DOHH2 (cell line): Measurements from ENCODE around the gene ITLN2.
A peak's percentile ranks its signal among the peaks of the same experiment; 100 is the strongest.

Experiments
- EZH2phosphoT487 ChIP-seq: fragments of 200-600 bp; sonication (generic); IDR thresholded peaks from 2 replicates; pipeline ENCODE4 v1.6.1; 2017; ENCODE audit warnings: borderline replicate concordance, mild to moderate bottlenecking, antibody characterized with exemption, low read length, moderate library complexity, mixed read lengths
- TF ChIP-seq, protein P1 (sequence below): fragments of 200-600 bp; sonication (generic); IDR thresholded peaks from one replicate; pipeline ENCODE4 v1.5.1; 2014; ENCODE audit warnings: antibody characterized with exemption, mild to moderate bottlenecking, low read depth, low read length; ENCODE audit not compliant: poor library complexity, severe bottlenecking

DNA sequence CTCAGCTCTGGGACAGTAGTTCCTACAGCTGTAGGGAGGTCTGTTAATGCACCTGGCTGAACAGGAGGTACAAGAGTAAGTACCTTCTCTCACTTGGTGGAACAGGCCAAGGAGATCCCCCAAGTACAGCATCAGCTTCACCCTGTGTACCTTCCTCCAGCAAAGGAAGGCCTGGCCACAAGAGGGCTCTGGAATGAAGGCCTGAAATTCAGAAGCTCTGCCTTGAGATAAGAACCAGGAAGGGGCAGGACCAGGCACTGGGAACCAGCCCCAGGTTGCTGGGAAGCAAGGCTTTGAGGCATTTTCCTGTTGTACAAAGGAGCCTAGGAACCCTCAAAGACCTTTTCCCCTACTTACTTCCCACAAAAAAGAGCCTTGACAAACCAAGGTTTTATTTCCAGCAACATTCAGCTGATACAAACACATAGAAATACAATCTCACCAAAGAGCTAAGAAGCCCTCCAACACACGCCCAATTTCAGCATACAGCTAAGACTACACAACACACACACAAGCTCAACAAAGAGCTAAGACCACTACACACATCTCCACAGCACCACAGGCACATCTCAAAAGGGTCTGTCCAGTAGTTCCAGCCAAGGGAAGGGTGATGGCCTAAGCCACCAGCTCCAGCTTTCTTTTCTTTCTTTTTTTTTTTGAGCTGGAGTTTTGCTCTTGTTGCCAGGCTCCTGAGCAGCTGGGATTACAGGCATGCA lies 42.9 kb upstream of the ITLN2 start:
- TF ChIP-seq, protein P1, sequence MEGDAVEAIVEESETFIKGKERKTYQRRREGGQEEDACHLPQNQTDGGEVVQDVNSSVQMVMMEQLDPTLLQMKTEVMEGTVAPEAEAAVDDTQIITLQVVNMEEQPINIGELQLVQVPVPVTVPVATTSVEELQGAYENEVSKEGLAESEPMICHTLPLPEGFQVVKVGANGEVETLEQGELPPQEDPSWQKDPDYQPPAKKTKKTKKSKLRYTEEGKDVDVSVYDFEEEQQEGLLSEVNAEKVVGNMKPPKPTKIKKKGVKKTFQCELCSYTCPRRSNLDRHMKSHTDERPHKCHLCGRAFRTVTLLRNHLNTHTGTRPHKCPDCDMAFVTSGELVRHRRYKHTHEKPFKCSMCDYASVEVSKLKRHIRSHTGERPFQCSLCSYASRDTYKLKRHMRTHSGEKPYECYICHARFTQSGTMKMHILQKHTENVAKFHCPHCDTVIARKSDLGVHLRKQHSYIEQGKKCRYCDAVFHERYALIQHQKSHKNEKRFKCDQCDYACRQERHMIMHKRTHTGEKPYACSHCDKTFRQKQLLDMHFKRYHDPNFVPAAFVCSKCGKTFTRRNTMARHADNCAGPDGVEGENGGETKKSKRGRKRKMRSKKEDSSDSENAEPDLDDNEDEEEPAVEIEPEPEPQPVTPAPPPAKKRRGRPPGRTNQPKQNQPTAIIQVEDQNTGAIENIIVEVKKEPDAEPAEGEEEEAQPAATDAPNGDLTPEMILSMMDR: peak; percentile 66
- TF ChIP-seq EZH2phosphoT487: no peak
